Retinal pigment epithelial cell (primary cell): ENCODE data around the gene CFAP100.

Experiments used
- DNase-seq: peaks from one replicate; pipeline ENCODE4 v3.0.0-alpha.2; 2010; ENCODE audit warnings: low read depth
- H3K4me3 ChIP-seq: 2 replicates; pipeline ENCODE4 v1.5.1; 2011; ENCODE audit warnings: mild to moderate bottlenecking, low read length, control low read depth, moderate library complexity
- CTCF ChIP-seq: conservative IDR thresholded peaks from 2 replicates; pipeline ENCODE4 v1.5.1; 2011; ENCODE audit warnings: low read depth, low read length, control low read depth, inconsistent platforms

The CFAP100 gene

DNA sequence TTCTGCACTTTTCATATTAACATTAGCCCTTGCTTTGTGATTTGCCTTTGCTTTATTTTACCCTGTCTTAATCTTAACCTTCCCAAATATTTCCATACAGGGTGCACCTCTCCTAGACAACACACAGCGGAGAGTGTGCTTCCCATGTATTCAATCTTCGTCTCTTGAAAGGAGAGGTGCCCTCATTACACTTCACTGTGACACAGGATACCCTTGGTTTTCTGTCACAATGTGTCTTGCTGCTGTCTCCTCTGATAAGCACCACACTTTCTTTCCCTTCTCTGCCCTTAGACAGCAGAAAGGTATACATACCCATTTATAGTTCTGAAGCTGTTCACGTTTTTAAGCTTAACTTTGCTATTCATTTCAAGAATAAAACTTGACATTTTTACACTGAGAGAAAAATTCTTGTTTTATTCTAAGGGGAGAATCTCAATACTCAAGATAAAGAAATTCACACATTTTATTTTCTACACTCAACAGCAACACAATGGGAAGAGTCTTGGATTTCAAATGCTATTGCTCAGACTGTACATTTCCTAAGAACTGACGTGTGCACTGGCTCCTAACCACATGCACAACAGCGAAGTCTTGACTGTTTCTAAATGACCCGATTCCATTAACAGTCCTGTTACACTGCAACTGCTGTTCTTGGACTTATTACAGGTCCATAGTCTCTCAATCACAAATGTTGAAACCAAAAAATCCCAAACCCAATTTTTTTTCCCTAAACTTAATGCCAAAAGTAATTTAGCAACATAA, 59.9 kb downstream of the CFAP100 start:
- H3K4me3 ChIP-seq: no peak overlapping the region
- no peak for DNase-seq
- no peak for TF ChIP-seq CTCF

GRCh38 chr3:126456211-126456610, 61.5 kb downstream of the CFAP100 start:
- no peak overlapping the region for H3K4me3 ChIP-seq
- DNase-seq: no peak
- TF ChIP-seq CTCF: no peak

GRCh38 chr3:126456766-126457388, 62.2 kb downstream of the CFAP100 start:
- no peak overlapping the region for H3K4me3 ChIP-seq
- TF ChIP-seq CTCF: no peak
- DNase-seq: no peak

GRCh38 chr3:126459111-126459762, 64.5 kb downstream of the CFAP100 start:
- no peak for DNase-seq
- TF ChIP-seq CTCF: no peak
- no peak overlapping the region for H3K4me3 ChIP-seq

DNA sequence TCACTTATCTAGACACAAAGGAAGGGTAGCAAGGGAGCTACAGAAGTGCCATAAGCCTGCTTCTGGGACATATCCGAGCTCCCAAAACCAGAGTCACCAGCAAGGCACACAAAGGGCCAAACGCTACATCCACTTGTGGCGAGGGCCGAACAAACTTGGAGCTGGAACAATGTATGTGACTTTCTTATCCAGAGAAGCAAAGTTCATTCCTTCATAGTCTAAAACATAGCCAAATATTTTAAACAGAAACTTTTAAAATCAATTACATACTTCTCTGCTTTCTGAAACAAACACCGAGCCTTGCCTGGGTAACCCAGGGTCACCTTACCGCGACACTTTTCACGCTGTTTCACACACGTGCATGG, 65.0 kb downstream of the CFAP100 start:
- no peak for DNase-seq
- H3K4me3 ChIP-seq: no peak overlapping the region
- no peak for TF ChIP-seq CTCF

- no peak for DNase-seq
- no peak overlapping the region for H3K4me3 ChIP-seq
- no peak for TF ChIP-seq CTCF
Measured at GRCh38 chr3:126460381-126460780, 65.7 kb downstream of the CFAP100 start.
